Ammon's horn (tissue), 1 donor: Measurements from ENCODE around the gene COMT.

Experiments
- DNase-seq: peaks from one replicate; pipeline ENCODE4 v3.0.0-alpha.2; 2016; ENCODE audit warnings: low spot score

The COMT gene

GRCh38 chr22:19983741-19984140, 42.2 kb downstream of the COMT start:
- DNase-seq = no peak

DNA sequence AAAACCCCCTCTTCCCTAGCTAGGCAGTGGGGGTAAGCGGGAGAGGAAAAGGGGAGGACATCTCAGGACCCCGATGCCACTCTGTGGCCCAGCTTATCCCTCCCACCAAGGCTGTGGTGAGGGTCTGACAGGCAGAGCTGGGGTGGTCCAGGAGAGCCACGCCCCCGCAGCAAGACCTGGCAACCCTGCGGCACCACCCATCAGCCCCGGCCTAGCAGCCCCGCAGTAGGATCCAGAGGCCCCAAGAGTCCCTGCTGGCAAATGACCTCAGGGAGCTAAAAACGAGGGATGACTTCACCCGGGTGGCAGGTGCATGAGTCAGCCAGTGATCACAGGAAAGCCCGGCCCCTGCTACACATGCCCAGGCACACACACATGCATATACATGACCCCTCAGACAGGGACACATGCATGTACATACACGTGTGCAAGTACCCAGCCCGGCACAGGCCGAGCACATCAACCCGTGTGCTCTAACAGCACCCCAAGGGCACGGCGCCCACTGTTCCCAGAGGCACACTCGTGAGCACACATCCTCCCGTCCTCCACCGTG, 42.7 kb downstream of the COMT start:
- DNase-seq = no peak

- no peak for DNase-seq
Measured at GRCh38 chr22:19984851-19985811, 43.6 kb downstream of the COMT start.

GRCh38 chr22:19986011-19986409, 44.4 kb downstream of the COMT start:
- no peak for DNase-seq

DNA sequence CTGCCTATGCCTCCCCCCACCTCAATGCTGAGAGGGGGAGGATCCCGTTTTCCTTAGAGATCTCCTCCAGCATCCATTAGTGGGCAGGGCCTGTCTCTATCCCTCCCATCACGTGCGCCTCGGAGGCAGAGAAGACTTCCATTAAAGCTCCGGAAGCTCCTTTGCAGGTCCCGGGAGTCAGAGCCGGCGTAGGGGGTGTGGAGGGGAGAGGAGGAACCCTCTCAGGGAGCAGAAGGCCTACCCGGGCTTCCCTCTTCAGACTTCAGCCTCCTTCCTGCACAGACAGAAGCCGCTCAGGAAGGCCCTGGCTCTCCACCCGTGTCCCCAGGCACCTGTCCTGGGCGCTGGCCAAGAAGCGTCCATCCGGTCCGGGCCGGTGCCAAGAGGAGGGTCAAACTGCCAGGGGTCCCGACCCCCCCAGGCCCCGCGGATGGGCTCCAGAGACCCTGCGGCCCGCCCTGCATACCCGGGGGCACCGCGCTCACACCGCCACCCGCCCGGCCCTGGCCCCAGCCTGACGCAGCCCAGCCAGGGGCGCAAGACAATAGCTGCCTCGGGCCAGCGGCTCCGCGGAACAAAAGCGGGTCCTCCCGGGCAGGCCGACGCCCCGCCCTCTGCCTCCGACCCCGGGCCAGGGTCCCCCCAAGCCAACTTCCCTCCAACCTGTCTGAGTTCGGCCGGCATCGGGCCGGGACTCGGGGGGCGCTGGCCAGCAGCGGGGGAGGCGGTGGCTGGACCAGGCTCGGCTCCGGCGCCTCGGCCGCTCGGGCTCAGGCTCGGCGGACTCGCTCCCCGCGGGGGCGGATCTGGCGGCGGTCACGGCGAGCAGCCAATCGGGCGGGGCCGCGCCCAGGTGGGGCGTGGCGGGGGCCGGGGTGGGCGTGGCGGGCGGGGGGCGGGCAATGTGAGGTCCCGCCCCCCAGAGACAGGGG, 45.1 kb downstream of the COMT start:
- peak; percentile 63 for DNase-seq

GRCh38 chr22:19987394-19988306, 46.1 kb downstream of the COMT start:
- DNase-seq = no peak

- DNase-seq = no peak
Measured at GRCh38 chr22:19988331-19988808, 46.8 kb downstream of the COMT start.

DNA sequence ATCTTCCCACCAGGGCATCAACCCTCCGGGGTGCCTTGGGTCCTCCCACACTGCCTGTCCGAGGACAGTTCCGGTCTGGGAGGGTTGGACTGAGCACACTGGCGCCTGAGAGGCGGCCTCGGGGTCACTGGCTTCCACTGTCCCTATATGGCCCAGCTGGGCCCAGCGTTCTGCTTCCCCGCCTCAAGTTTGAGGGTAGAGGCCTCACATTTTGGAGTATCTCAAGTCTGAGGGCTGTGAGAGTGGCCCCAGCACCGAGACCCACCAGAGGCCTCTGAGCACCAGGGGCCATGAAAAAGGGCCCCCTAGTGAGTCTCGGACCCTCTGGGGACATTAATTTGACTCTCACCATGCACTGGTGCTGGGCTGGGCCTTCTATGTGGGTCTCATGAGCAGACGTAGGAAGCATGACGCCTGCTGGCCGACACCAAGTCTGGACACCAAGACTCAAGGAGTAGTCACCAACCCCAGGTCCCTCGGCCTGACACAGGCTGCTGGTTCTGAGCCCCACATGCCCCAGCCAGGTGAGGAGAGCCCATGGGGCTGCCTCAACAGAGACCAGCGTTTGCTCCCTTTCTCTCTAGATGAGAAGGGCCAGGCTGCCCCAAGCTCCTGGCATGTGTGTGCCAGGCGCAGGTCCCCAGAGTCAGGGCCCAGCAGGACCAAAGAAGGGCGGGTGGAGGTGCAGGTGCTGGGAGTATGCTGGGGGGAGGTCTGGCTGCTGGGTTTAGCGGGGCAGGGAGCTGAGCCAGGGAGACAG, 47.6 kb downstream of the COMT start:
- DNase-seq = no peak

GRCh38 chr22:19989725-19990067, 48.1 kb downstream of the COMT start:
- DNase-seq = no peak

DNA sequence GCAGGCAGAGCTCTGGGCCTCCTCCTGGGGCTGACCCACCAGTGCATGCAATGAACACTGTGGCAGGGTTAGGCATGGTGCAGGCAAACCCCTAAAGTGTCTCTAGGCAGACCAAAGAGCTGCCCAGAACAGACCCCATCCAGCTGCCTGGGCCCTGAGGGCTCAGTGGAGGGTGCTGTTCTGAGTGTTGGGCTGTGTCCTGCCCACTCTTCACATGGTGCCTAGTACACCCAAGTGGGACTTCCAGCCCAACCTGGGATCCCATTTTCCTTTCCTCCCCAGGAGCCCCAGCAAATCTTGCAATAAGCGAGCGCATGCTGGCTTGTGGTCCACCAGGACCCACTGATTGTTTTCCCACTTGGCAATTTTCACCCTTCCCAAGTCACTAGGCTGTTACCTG, 48.6 kb downstream of the COMT start:
- DNase-seq = no peak

GRCh38 chr22:19990609-19991394, 49.2 kb downstream of the COMT start:
- DNase-seq = no peak

DNA sequence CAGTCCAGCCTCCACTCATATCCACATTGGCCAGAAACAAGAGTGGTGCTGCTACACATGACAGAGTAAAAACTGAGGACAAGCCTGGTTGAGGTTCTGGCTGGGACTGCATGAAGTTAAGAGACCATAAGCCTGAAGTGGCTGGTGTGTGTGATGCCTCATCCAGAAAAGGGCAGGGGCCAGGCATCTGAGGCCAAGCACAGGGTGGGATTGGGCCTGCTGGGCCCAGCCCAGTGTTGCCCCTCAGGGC, 49.7 kb downstream of the COMT start:
- no peak for DNase-seq

- peak; percentile 58 for DNase-seq
Measured at GRCh38 chr22:19991645-19992451, 50.3 kb downstream of the COMT start.

- no peak for DNase-seq
Measured at GRCh38 chr22:19992481-19992911, 50.9 kb downstream of the COMT start.

DNA sequence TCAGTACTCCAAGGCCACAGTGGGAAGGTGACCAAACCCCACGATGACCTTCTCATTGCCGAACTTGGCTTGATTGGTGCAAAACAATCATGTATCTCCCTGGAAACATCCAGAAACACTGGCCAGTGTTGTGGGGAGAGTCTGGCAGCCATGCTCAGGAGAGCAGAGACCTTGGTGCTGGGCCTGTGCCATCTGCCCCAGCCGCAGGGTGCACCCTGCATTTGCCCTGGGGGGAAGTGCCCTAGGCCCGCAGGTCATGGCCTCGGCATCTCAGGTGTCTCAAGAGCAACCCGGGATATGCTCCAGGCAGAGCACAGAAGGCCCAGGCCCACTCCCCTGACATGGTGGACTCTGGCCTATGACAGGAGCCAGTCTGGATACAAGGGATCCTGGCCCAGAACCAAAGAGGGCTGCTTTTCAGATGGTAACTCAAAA, 51.4 kb downstream of the COMT start:
- DNase-seq = no peak

- no peak for DNase-seq
Measured at GRCh38 chr22:19993926-19994325, 52.4 kb downstream of the COMT start.

DNA sequence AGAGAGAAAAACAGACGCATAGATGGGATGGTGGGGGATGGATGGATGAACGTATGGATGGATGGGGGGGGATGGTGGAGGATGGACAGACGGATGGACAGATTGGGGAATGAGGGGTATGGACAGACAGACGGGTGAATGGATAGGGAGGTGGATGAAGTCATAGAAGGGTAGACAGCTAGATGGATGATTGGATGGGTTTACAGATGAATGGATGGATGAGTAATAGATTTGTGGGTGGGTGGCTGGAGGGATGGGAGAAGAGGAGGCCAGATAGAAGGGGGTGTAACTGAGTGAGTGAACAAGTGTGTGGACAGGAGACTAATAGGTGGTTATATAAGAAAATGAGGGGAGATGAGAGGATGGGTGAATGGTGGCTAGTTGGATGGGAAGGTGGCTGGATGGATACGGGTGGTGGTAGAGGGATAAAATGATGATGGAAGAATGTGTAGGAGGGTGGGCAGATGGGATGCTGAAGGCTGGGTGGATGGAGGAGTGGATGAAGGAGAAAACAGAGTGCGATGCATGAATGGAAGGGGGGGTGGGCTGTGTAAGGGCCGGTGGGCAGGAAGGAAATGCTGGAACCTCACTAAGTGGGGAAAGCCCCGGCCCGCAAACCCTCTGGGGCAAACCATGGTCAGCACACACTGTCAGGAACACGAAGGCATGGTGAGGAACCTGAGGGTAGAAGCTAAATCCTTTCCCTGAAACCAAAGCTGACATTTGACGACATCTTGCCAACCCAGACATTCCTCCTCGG, 53.5 kb downstream of the COMT start:
- no peak for DNase-seq

DNA sequence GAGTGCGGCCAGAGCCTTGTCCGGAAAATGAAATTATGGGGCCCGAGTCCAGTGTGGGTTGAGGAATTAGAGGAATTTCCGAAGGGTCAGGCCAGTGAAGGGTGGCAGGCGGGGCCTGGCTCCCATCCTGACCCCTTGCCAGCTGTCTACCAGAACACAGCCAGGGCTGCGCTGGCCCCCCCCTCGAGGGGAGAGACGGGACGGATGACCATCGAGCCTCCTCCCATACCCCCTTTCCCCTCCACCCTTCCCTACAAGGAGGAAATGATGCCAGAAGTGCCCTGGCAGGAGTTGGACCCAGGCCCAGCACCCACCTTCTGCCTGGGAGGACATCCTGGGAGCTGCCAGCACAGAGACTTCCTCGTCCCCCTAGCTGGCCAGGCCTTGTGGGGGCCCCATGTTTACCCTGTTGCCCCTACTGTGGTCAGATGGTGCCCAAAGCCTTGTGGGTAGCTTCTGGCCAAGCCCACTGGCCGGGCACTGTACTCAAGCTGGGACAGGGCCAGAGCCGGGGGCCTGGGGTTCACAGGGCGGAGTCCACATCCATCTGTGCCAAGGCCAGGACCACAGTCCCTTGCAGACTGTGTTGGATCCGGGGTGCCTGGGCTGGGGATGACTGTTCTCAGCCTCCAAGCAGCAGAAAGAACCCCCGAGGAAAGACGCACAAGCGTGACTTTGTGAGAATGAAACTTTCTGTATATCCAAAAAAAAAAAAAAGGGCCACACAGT, 54.2 kb downstream of the COMT start:
- DNase-seq = no peak
